Naive thymus-derived CD8-positive, alpha-beta T cell (primary cell): ENCODE data around the gene FBXL20. TPM values are rescaled to one million over a fixed set of nuclear protein-coding genes. Genes with fewer than 3 reads are reported as not detected.
"Not testable (repeated sequence)": the region's sequence is repeated elsewhere in the genome, so short reads cannot be mapped to it uniquely, and the experiment has no call there.

Experiments used
- ATAC-seq, 2 donors: fragments of 150-1000 bp; cut with Tn5 transposase in 1 of 2; sonication (Bioruptor Pico), chemical (Tn5 transposase) in 1 of 2; 1 replicate in 1 of 2; 2 replicates in 1 of 2; pipeline ENCODE4 v1.10.0; 2021; ENCODE audit warnings: mild to moderate bottlenecking in 2 of 2, moderate library complexity in 2 of 2
- POLR2A ChIA-PET: fragments of 350-600 bp; sonication (Branson Sonifier 250); formaldehyde crosslinking; loops from one replicate; lab custom pipeline; 2021; ENCODE audit warnings: antibody characterized with exemption; lab: Charles Lee
- DNase-seq, 10 donors: peaks; one replicate each; pipeline versions ENCODE4 v3.0.0 to v3.0.0-alpha.2; 2020 to 2022
- H3K27ac Mint-ChIP-seq, 10 donors: one replicate each; pipeline ENCODE4 v1.8.0; 2020 to 2022; ENCODE audit warnings: mild to moderate bottlenecking in 10 of 10, mixed read lengths in 10 of 10, moderate library complexity in 4 of 10, inconsistent platforms in 1 of 10
- H3K27me3 Mint-ChIP-seq, 5 donors: one replicate each; pipeline ENCODE4 v1.8.0; 2021 to 2022; ENCODE audit warnings: mixed read lengths in 5 of 5
- H3K36me3 Mint-ChIP-seq, 3 donors: one replicate each; pipeline ENCODE4 v1.8.0; 2020 to 2022; ENCODE audit warnings: mixed read lengths in 3 of 3, mild to moderate bottlenecking in 2 of 3, inconsistent platforms in 1 of 3
- H3K4me1 Mint-ChIP-seq, 4 donors: one replicate each; pipeline ENCODE4 v1.8.0; 2021 to 2022; ENCODE audit warnings: mixed read lengths in 4 of 4
- H3K4me3 Mint-ChIP-seq, 10 donors: one replicate each; pipeline ENCODE4 v1.8.0; 2020 to 2022; ENCODE audit warnings: mild to moderate bottlenecking in 10 of 10, mixed read lengths in 10 of 10, moderate library complexity in 6 of 10, inconsistent platforms in 1 of 10
- H3K9me3 Mint-ChIP-seq, 9 donors: one replicate each; pipeline ENCODE4 v1.8.0; 2020 to 2022; ENCODE audit warnings: mixed read lengths in 9 of 9, mild to moderate bottlenecking in 3 of 9, inconsistent platforms in 1 of 9, moderate library complexity in 1 of 9
- polyA plus RNA-seq, 3 donors: library from polyadenylated mRNA; unstranded; fragments of 300-500 nt; fragmentation: Illumina TruSeq; gene quantifications; one replicate each; pipeline ENCODE4 v1.2.3, GENCODE V29; 2021
- total RNA-seq, 8 experiments: library from RNA in 2 of 8; stranded (reverse) in 2 of 8; gene quantifications; one replicate each; pipeline ENCODE4 v1.2.3 and lab custom pipeline; 2021 to 2026

The FBXL20 gene
- total and polyA plus RNA-seq, 5 experiments from 2014 or later = 2.6 to 34.3 (median 3.4) TPM

DNA sequence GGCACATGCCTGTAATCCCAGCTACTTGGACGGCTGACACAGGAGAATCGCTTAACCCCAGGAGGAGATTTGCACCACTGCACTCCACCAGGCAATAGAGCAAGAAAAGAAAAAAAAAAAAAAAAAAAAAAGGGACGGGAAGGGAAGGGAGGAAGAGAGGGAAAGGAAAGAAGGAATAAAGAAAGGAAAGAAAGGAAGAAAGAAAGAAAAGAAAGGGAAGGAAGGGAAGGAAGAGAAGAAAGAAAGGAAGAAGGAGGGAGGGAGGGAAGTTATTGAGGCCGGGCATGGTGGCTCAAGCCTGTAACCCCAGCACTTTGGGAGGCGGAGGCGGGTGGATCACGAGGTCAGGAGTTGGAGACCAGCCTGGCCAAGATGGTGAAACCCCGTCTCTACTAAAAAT is 125.3 kb downstream of the FBXL20 start:
- POLR2A ChIA-PET = no interaction called here
- ATAC-seq (no peak), DNase-seq (no peak)
- peaks cover 0 to 5% (median 0%) of the 10 kb centered on the region in 4 donors for H3K4me1 Mint-ChIP-seq
- H3K9me3 Mint-ChIP-seq = no peaks in the 10 kb centered on the region
- no peak overlapping the region for H3K4me3 Mint-ChIP-seq
- no peaks in the 10 kb centered on the region for H3K27me3 Mint-ChIP-seq
- H3K27ac Mint-ChIP-seq = no peak overlapping the region
- peaks cover 4 to 71% (median 4%) of the 10 kb centered on the region in 3 donors for H3K36me3 Mint-ChIP-seq

DNA sequence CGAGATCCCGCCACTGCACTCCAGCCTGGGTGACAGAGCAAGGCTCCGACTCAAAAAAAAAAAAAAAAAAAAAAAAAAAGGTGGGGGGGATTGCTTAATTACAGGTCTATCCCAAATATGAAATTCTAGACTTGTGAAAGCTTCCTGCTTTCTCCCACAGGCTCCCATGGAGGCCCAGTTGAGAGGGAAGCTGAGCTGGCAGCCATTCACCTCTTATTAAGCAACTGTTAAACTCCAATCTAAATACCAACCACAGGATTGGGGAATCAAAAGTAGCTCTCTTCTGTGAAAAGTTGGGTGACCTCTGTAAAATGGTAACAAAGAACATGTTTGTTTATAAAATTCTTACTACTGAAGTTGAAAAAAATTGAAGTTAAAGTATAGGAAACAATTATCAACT is 129.9 kb downstream of the FBXL20 start:
- Mint-ChIP-seq H3K9me3 (no peaks in the 10 kb centered on the region), H3K4me1 (no peaks in the 10 kb centered on the region), H3K4me3 (no peak overlapping the region), H3K27me3 (no peaks in the 10 kb centered on the region), H3K36me3 (peaks cover 0 to 75% (median 5%) of the 10 kb centered on the region in 3 donors), H3K27ac (no peak overlapping the region)
- POLR2A ChIA-PET = no interaction called here
- no peak for DNase-seq
- no peak for ATAC-seq

DNA sequence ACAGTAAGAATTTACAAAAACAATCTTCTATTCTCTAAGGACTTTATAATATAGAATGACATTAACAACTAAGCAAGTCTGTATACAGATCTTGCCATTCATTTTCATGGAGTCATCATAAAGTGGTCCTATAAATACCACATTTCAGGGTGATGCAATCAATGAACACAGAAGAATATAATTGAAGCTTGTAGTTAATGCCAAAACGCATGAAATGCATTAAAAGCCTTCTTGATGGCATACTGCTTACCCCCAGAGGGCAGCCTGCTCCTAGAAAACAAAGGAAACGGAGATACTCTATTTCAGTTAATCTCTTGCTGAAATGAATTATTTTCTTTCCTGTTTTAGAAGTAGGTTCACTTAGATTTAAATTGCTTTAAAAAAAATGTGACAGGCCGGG is 130.5 kb downstream of the FBXL20 start:
- Mint-ChIP-seq H3K27me3 (no peaks in the 10 kb centered on the region), H3K4me3 (no peak overlapping the region), H3K9me3 (no peaks in the 10 kb centered on the region), H3K4me1 (no peaks in the 10 kb centered on the region), H3K36me3 (peaks cover 0 to 81% (median 5%) of the 10 kb centered on the region in 3 donors), H3K27ac (no peak overlapping the region)
- ATAC-seq = no peak
- POLR2A ChIA-PET = interaction anchor here (0.6 kb wide), 1 partner anchor 22 kb away, joined by 3 read pairs; no protein-coding TSS in a partner anchor
- no peak for DNase-seq

DNA sequence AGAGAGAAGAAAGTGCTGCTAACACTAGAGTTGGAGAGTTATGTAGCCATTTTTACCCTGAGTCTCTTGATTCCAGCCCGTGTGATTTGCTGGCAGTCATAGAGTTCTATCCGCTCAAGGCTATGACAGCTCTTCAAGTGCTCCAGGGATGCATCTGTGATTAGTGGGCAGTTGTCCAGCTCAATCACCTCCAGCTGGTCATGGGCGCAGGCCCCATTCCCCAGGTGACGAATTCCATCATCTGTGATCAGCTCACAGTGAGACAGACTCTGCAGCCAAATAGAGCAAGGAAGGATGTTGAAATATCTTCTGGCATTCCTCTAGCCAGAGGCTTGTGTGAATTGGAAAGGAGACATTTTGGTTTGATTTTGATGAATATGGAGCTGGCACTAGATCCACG is 137.3 kb downstream of the FBXL20 start:
- Mint-ChIP-seq H3K27ac (peak overlapping the region in 3 of 10 donors; percentile 10 to 61 (median 49)), H3K27me3 (no peaks in the 10 kb centered on the region), H3K4me1 (no peaks in the 10 kb centered on the region), H3K36me3 (peaks cover 0 to 91% (median 24%) of the 10 kb centered on the region in 3 donors), H3K9me3 (no peaks in the 10 kb centered on the region), H3K4me3 (no peak overlapping the region)
- POLR2A ChIA-PET = no interaction called here
- ATAC-seq (no peak), DNase-seq (no peak)

DNA sequence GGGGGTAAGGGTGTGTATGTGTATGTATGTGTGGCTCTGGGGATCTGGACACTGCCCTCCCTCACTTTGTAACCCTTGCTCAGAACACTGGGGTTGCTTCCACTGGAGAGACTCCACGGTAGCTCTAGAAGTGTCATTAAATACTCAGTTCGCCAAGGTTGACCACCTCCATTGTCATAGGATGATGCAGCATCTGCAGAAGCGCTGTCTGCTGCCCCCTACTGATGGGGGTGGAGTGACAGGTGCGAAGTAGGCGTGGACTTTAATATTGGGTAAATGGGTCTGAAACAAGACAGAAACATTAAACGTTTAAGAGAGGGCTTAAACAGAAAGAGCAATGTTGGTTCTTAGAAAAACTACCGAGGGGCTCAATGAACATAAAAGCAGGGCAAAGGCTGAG is 140.1 kb downstream of the FBXL20 start:
- POLR2A ChIA-PET = no interaction called here
- Mint-ChIP-seq H3K9me3 (no peaks in the 10 kb centered on the region), H3K4me3 (no peak overlapping the region), H3K4me1 (peaks cover 0 to 2% (median 0%) of the 10 kb centered on the region in 4 donors), H3K27ac (peak overlapping the region in 1 of 10 donors; percentile 58), H3K27me3 (no peaks in the 10 kb centered on the region), H3K36me3 (peaks cover 0 to 89% (median 22%) of the 10 kb centered on the region in 3 donors)
- DNase-seq (no peak), ATAC-seq (no peak)

DNA sequence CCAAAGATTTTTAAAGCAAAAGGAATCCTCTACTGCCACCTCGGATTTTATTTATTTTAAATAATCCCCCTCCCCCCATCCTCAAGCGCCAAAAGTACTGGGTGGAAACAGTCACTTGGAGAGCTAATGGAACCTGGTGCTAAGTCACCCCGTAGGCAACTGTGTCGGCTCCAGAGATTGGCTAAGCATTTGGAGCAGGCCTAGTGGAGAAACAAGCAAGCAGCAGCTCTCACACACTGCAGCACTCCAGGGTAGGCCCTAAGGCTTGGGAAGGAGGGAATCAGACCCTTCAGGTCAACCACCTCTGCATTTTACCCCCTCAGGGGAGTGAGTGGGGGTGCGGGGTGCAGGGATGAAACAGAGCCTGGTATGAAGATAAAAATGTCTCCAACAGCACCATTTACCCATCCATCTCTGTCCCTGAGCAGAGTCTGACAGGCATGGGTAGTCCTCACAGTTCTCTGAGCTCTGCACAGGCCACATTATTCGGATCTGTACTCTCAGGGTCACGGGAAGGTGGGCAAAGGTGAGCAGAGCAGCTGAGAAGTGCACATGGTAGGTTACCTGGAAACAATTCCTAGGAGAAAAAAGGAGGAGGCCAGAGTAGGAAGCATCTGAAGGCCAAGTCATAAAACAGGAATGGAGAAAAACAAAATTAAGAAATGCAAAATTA is 148.5 kb downstream of the FBXL20 start:
- Mint-ChIP-seq H3K36me3 (peaks cover 0 to 45% (median 0%) of the 10 kb centered on the region in 3 donors), H3K27me3 (no peaks in the 10 kb centered on the region), H3K27ac (no peak overlapping the region), H3K4me1 (peaks cover 0 to 2% (median 0%) of the 10 kb centered on the region in 4 donors), H3K9me3 (no peaks in the 10 kb centered on the region), H3K4me3 (no peak overlapping the region)
- DNase-seq (no peak), ATAC-seq (no peak)
- POLR2A ChIA-PET = interaction anchor here (0.7 kb wide), 1 partner anchor 33 kb away, joined by 4 read pairs; no protein-coding TSS in a partner anchor

DNA sequence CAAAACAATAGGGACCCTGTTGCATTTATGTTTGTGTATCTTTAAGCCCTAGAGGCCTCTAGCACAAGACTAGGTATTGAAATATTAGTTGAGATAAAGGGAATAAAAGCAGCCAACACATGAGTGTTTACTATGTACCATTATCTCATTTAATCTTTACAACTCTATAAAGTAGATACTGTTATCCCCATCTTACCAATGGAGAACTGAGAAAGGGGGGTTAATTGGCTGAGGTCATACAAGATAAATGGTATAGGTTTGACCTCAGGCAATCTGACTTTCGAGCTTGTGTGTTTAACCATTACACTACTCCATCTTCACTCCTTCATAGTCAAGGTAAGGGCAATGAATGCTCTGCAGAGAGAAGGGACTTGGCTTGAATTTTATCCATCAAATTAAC is 149.4 kb downstream of the FBXL20 start:
- Mint-ChIP-seq H3K27ac (peak overlapping the region in 1 of 10 donors; percentile 22), H3K4me3 (no peak overlapping the region), H3K9me3 (no peaks in the 10 kb centered on the region), H3K36me3 (peaks cover 0 to 37% (median 0%) of the 10 kb centered on the region in 3 donors), H3K27me3 (no peaks in the 10 kb centered on the region), H3K4me1 (peaks cover 0 to 2% (median 0%) of the 10 kb centered on the region in 4 donors)
- POLR2A ChIA-PET = interaction anchor here (0.7 kb wide), 1 partner anchor 32 kb away, joined by 4 read pairs; no protein-coding TSS in a partner anchor
- DNase-seq (no peak), ATAC-seq (no peak)

DNA sequence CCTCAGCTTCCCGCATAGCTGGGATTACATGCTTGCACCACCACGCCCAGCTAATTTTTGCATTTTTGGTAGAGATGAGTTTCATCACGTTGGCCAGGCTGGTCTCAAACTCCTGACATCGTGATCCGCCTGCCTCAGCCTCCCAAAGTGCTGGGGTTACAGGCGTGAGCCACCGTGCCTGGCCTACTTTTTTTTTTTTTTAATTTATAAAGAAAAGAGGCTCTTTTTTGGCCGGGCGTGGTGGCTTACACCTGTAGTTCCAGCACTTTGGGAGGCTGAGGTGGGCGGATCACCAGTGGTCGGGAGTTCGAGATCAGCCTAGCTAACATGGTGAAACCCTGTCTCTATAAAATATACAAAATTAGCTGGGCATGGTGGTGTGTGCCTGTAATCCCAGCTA is 151.3 kb downstream of the FBXL20 start:
- H3K9me3 Mint-ChIP-seq, H3K4me1 Mint-ChIP-seq, ATAC-seq, DNase-seq, H3K27me3 Mint-ChIP-seq, H3K4me3 Mint-ChIP-seq, H3K27ac Mint-ChIP-seq: not testable (repeated sequence)
- POLR2A ChIA-PET = interaction anchor here (1.2 kb wide), 1 partner anchor 50 kb away, joined by 3 read pairs; the partner anchor contains the start of gene RPL19
- peaks cover 0 to 22% (median 0%) of the 10 kb centered on the region in 3 donors for H3K36me3 Mint-ChIP-seq

DNA sequence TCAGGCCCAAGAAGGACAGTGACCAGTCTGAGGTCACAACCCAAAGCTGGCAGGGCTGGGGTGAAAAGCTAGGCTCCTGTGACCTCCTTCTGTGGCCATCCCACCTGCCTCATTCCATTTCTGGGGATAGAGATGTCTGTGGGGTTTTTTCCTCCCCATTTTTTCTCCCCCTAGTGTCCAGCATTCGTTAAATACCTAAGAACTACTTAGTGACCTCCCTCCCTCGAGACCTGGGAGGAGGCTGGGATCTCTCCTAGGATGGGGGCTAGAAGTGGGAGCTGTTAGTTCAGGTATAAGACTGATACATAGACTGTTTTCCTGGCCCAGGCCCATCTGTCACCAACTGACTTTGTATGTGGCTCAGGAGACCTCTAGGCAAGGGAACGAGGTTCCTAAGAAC is 155.2 kb downstream of the FBXL20 start:
- Mint-ChIP-seq H3K36me3 (peaks cover 0 to 2% (median 0%) of the 10 kb centered on the region in 3 donors), H3K27me3 (no peaks in the 10 kb centered on the region), H3K4me1 (peaks cover 5 to 16% (median 13%) of the 10 kb centered on the region in 4 donors), H3K4me3 (no peak overlapping the region), H3K9me3 (no peaks in the 10 kb centered on the region), H3K27ac (peak overlapping the region in 1 of 10 donors; percentile 53)
- ATAC-seq = no peak
- POLR2A ChIA-PET = interaction anchor here (1.2 to 9.6 kb wide), 2 partner anchors 21 to 40 kb away, joined by 3 to 134 read pairs; partner anchors contain the start of gene STAC2
- no peak for DNase-seq

DNA sequence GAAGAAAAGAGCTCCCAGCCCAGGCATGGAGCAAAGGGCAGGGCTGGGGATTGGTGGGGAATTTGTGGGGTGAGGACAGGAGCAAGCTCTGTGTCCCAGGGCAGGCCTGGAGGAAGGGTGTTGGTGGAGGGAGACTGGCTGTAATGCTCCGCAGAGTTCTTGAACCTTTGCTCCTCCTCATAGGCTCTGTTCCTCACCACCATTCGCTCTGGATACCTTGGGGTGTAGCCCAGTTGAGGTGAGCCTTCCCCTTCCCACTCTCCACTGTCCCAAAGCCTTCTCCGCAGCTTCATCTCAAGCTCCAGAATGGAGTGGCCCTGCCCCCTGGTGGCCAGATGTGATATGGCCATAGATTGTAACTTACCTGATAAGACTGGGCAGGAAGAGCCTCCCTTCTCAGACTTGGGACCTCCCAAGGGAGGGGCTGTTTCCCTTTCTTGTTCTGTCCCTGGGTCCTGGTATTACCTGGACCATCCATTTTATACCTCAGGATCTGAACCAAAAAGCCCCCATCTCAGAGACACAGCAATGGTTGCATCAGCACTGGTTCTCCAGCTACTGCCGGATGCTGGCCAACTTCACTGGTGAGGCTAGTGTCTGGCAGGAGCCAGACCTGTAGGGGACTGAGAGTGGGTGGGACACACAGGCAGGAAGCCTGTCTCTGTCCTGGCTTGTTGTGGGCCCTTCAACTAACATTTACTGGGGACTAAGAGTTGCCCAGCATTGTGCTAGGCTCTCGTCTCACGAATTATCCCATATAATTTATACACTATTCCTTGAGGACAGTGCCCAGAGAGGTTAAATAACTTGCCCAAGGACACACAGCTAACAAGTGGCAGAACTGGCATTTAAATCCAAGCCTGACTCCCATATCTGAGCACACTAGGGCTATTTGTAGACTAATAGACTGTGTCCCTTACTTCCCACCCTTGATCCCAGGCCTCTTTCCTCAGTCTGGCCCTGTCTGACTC is 156.5 kb downstream of the FBXL20 start:
- peak overlapping the region in 8 of 10 donors; percentile 27 to 65 (median 53) for H3K4me3 Mint-ChIP-seq
- peaks cover 6 to 18% (median 15%) of the 10 kb centered on the region in 4 donors for H3K4me1 Mint-ChIP-seq
- H3K27me3 Mint-ChIP-seq = no peaks in the 10 kb centered on the region
- H3K36me3 Mint-ChIP-seq = peaks cover 0 to 2% (median 0%) of the 10 kb centered on the region in 3 donors
- POLR2A ChIA-PET = interaction anchor here (0.5 to 9.6 kb wide), 9 partner anchors 9 to 278 kb away, joined by 3 to 134 read pairs (median 4); partner anchors contain the start of genes FBXO47, MED1 and RPL19
- ATAC-seq (peak; percentile 89 to 92), DNase-seq (peak; percentile 70 to 92 (median 84))
- H3K9me3 Mint-ChIP-seq = no peaks in the 10 kb centered on the region
- H3K27ac Mint-ChIP-seq = peak overlapping the region in 6 of 10 donors; percentile 9 to 90 (median 68)

DNA sequence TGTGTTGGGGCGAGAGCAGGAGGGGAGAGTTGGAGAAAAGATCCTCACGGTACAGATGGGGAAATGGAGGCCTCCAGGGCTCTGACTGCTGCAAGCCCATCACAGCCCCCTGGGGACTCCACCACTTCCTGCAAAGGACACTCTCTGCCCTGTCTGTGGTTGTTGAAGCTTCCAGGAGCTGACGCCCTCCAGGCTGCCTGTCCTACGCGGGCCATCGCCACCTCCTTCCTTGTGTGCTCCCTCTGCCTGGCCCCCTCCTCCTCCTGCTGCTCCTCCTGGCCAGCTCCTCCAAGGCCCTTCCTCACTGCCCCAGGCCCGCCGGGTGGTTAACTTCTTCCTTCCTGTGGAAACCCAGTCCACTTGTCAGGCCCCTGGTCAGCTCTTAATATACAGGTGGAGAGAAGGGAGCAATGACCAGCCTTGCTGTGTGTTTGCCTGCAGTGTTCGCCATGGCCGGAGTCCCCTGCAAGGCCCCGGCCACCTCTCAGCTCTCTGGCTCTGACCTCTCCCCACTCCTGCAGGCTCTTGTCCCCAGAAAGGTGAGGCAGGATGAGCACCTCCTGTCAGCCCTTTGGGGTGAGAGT is 157.3 kb downstream of the FBXL20 start:
- DNase-seq = no peak
- Mint-ChIP-seq H3K4me3 (peak overlapping the region in 3 of 10 donors; percentile 18 to 50 (median 27)), H3K36me3 (peaks cover 0 to 2% (median 0%) of the 10 kb centered on the region in 3 donors), H3K4me1 (peaks cover 9 to 25% (median 22%) of the 10 kb centered on the region in 4 donors), H3K27me3 (no peaks in the 10 kb centered on the region), H3K27ac (peak overlapping the region in 5 of 10 donors; percentile 13 to 56 (median 40)), H3K9me3 (no peaks in the 10 kb centered on the region)
- ATAC-seq = peak in 1 of 2 donors; percentile 4
- POLR2A ChIA-PET = interaction anchor here (0.5 to 9.6 kb wide), 8 partner anchors 8 to 277 kb away, joined by 3 to 134 read pairs (median 4); partner anchors contain the start of genes FBXO47, MED1 and RPL19

DNA sequence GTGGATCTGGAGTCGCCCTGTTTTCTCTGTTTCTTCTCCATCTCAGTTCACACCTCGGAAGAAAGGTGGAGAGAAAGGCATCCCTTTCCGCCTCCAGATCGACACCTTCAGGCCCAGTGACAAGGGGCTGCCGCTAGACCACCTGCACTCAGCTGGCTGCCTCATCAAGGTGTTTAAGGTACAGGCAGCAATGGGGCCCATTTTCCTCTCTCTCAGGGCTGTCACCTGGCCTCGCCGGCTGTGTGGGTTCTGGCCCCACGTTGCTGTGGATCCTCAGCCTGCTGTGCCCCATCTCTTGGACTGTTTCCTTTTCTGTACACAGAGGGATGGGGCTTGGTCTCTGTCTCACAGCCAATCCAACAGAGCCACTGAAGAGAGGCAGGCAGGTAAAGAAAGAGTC is 158.3 kb downstream of the FBXL20 start:
- Mint-ChIP-seq H3K27me3 (no peaks in the 10 kb centered on the region), H3K4me1 (peaks cover 17 to 34% (median 31%) of the 10 kb centered on the region in 4 donors), H3K27ac (peak overlapping the region in 1 of 10 donors; percentile 53), H3K36me3 (no peaks in the 10 kb centered on the region), H3K4me3 (no peak overlapping the region), H3K9me3 (no peaks in the 10 kb centered on the region)
- POLR2A ChIA-PET = interaction anchor here (0.7 to 9.6 kb wide), 4 partner anchors 7 to 465 kb away, joined by 7 to 134 read pairs (median 14); partner anchors contain the start of gene RPL19
- ATAC-seq = no peak
- no peak for DNase-seq
